HG03025 (cell line): ENCODE measurements around the gene MBD4.
"Not testable (repeated sequence)": the region's sequence is repeated elsewhere in the genome, so short reads cannot be mapped to it uniquely, and the experiment has no call there.

ENCODE experiments used
- ATAC-seq: cut with Tn5 transposase; IDR thresholded peaks from one replicate; pipeline ENCODE4 v1.9.1; 2021; ENCODE audit warnings: mild to moderate bottlenecking, moderate library complexity; ENCODE audit not compliant: unreplicated experiment, low FRiP score

MBD4 gene

DNA sequence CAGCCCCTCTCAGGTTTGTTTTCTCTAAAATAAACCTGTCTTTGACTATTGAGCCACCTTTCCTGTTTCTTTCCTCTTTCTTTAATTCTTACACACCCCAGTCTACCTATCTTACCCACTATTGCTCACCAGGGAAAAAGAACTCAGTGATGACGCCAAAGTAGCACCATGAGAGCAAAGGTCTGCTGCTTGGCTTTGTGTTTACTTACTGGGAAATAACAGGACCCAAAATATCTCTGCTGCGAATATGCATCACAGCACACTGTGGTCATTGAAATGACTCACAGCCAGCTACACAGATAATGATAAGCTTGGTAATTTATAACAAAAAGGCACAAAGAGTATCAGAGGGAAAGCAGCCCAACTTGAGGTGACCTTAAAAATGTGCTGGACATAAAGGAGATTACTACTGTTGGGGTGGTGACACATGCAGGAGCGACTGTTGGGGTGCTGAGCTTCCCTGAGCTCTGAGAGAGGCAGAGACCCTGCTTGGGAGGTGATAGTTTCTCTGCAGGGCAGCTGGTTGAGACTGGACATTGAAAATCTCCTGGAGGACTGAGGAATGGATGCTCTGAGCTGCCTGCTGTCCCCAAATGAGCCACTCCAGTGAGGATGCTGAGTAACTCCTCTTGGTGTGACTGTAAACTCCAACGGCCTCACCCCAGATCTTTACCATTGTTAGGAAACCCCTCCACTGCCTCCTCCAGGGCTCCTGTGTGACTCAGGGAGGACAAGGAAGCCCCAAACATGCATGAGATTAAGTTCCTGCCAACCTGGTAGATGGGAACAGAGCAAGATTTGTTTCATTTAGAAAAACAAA is 25.9 kb downstream of the MBD4 start:
- ATAC-seq: no peak

DNA sequence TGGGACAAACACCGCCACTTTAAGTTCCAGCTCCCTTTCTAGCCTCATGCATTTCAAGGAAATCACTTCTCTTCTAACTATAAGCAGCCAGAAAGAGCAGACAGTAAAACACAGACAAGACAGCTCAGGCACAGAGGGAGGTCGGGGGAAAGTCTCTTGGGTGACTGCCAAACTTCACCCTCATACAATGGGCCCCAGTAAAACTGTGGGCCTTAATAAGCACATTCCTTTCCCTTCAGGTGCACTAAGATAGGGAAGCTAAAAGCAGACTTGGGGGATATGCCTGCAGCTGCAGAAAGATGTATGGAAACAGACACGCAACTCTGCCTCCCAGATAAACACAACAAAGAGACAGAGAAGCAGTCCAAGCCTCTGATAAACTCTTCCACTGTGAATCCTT is 26.5 kb downstream of the MBD4 start:
- not testable (repeated sequence) for ATAC-seq

DNA sequence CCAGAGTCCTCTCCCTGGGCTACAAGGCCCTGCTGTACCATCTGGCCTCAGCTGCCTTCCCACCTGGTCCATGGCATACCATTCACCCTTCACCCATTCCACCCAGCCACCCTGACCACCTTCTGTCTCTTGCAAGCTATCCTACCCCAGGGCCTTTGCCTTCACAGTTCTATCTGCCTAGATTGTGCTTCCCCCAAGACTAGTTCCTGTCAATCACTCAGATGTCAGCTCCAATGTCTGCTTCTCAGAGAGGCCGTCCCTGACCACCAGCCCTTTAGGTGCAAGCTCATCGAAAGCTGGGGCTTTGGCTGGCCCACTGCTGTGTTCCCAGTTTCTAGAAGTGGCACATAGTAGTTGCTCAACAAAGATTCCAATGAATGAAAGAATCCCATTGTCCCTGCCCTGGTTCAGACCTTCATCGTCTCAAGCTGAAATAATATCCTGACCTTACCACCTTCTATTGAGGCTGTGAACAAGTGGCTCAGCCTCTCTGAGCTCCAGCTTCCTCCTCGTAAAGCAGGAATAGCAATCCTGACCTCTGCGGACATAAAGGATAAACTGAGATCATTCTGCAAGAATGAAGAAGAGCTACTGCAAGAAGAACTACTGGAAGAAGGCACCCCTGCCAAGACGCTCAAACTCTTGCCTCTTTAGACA is 27.1 kb downstream of the MBD4 start:
- ATAC-seq: no peak

DNA sequence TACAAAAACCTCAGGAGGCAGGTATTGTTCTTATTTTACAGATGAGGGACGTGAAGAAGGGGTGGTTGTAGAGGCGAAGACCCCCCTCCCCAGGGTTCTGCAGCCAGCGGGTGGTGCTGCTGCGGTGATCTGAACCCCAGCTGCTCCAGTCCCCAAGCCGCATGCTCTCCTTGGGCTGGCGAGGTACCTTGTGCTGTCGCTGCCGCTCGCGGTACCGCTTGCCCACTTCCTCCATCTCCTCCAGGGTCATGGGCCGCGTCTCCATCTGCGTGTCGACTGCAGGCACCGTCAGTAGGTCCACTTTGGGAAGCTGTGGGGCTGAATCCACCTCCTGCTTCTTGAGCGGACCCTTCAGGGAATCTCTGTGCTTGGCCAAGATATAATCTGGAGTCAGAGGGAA is 28.8 kb downstream of the MBD4 start:
- ATAC-seq: no peak

DNA sequence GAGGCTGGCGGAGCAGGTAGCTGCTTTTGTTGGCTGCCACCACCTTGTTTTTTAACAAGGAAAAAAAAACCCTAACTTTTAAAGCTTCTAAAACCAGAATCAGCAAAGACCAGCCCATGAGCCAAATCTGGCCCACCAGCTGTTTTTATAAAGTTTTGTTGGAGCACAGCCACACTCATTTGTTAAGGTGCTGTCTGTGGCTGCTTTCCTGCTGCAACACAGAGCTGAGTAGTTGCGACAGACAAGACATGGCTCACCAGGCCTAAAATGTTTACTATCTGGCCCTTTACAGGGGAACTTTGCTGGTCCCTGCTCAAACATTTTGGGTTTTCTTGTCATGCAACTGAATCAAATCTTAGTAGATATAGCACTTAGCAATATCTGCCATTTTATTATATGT is 30.2 kb downstream of the MBD4 start:
- ATAC-seq: no peak

DNA sequence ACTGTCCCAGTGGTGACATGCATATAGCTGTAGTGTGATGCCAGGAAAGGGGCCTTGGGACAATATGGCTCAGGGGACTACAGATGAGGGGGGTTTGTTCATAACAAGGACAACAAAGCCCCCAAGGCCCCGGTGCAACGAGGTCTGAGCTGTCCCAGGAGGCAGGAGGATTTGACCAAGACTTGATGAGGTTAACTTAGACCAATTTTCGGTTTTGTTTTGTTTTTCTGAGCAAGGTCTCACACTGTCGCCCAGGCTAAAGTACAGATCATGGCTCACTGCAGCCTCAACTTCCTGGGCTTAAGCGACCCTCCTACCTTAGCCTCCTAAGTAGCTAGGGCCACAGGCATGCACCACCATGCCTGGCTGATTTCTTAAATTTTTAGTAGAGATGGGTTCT is 35.1 kb downstream of the MBD4 start:
- no peak for ATAC-seq

DNA sequence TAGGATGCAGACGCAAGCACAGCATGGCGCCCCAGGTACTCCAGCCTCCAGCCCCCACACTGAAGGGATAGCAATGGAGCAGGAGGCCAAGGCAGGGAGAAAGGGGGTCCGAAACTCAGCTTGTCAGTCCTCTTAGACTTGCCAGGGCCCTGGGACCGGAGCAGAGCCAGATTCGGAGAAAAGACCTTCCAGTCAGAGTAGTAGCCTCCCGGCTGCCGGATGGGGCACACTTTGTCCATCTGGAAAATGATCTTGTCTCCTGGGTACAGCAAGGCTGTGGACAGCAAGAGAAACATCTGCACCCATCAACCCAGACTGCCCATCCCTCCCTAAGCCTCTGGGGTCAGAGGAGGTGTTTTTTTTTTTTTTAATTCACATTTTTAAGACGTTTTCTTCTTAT is 35.6 kb downstream of the MBD4 start:
- ATAC-seq: no peak

DNA sequence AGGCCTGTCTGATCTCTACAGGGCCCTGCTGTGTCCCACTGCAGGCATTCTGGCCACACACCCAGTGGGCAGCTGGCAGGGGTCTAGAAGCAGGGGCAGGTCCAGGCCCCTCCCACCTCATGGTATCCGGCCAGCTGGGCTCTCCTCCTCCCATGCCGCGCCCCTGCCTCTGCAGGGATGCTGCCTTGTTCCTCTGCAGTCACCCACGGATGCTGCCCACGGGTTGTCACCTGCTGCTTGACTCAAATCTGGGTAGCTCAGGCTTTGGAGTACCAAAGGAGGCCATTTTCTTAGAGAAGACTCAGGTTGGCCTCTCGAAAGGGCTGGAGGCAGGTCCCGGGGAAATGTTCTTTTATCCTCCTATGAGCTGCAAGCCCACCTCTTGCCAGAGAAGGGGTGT is 36.3 kb downstream of the MBD4 start:
- ATAC-seq: no peak

DNA sequence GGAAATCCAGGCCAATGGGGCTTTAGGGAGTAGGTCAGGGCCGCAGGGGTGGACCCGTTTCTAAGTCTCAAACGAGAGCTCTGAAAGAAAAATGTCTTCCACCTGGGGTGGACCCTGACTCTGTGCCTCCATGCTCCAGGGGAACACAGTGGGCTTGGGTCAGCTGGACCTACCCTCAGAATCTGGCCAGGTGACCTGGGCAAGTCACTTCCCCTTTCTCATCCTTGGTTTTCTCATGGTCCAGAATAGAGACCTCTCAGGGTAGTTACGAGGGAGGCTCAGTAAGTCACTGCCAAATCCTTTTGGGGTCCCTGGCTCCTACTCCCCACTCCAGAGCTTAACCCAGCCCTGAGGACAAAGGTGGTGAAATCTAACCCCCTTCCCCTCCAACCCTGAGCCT is 37.1 kb downstream of the MBD4 start:
- no peak for ATAC-seq

DNA sequence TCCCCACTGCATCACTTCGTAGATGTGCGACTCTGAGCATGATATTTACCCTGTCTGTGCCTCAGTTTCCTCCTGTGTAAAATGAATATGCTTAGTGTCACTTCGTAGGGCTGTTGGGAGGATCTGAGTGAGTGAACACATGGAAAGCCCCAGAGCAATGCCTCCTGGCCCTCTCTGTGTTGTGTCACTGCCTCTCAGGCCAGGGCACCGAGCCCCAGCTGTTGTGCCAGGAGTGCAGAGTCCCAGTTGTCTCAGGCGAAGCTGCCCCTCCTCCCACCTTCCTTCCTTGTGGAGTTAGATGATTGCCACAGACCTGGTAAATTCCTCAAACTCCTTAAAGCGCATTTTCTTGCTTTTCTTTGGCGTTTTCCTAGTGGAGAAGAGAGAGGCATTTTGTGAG is 37.5 kb downstream of the MBD4 start:
- no peak for ATAC-seq

DNA sequence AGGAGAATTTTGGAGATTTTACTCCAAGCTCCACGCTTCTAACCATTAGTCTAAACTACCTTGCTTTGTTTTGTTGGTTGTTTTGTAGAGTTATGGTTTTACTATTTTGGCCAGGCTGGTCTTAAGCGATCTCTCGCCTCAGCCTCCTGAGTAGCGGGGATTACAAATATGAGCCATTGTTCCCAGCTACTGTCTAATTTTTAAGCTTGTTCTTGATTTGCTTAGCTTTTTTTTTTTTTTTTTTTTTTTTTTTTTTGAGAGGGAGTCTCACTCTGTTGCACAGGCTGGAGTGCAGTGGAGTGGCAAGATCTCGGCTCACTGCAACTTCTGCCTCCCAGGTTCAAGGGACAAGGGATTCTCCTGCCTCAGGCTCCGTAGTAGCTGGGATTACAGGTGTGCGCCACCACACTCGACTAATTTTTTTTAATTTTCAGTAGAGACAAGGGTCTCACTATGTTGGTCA is 39.8 kb downstream of the MBD4 start:
- ATAC-seq: no peak

DNA sequence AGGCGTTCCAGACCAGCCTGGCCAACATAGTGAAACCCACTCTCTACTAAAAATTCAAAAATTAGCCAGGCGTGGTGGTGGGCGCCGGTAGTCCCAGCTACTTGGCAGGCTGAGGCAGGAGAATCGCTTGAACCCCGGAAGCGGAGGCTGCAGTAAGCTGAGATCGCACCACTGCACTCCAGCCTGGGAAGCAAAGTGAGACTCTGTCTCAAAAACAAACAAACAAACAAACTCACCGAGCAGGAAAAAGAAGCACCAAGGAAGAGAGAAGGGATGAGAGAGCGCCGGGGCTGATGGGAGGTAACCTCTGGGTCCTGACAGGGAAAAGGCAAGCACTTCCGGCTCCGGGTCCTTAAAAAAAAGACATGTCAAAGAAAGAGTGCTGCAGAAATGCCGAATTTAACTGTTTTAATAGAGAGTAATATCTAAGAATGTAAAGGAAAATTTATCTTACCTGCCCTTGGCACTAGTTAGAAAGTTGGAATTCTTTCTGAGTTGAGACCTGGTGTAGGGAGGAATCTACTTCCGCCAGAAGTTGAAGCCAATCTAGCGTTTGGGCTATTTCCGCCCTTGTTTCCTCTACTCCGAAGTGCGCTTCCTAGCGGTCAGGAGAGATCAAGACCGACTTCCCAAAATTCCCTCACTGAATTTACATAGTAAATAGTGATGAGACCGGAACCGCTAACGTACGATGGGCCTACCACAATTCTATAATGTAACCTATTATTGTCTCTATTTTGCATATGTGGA is 40.4 kb downstream of the MBD4 start:
- ATAC-seq: peak; percentile 62

DNA sequence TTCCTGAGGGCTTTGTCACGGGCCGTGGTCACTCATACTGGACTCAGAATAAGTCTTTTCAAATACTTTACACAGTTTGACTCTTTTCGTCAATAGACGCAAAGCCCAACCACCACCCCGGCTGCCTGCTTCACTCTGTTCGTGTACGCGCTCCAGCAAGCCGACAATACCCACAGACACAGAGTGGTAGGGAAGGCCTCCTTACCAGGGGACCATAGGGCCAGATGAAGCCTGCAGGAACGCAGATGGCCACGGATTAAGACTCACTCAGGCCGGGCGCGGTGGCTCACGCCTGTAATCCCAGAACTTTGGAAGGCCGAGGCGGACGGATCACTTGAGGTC is 41.0 kb downstream of the MBD4 start:
- ATAC-seq: peak; percentile 7

DNA sequence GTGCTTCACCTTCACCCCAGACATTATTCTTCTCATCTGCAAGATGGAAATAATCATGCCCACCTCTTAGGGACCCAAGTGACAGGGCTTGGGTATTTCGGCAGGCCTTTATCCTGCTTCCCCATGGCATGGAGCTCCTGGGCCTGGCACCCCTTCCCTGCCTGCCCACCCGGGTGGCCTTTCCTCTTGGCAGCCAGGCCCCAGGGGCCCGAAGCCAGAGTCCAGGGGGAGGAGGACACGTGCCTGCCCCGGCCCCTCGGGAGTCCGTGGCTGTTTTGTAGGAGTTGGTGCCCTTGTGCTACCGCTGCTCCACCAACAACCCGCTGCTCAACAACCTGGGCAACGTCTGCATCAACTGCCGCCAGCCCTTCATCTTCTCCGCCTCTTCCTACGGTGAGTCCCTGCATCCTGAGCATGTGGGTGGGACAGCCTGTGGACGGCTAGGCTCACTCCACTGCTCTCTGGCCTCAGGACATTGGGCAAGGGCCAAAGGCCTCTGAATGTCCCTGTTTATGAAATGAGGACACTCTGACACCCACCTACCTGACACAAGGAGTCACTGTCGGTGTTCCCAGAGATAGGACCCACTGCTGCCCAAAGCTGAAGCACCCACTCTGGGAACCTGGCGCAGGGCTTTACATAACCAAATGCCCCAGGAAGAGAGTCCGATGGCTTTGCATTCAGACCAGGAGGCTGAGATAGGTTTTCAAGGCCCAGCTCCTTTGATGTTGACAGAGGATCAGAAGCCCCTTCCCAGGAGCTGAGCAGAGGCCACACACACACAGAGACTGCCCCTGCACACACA is 45.8 kb downstream of the MBD4 start:
- ATAC-seq: not testable (repeated sequence)

DNA sequence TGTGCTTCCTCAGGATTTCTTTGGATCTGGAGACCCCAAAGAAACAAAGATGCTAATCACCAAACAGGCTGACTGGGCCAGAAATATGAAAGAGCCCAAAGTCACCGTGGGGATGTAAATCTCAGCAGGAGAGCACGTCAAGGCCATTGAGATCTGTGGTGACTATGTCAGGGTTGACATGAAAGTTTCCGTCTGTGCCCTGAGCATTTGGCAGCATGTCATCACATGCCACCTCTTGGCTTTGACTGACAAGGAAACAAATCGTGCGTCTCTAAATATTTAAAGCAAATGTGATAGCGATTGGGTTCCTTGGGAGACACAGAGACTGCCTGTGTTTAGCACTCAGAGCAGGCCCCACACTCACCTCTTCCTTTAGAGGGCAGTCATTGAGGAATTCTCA is 46.5 kb downstream of the MBD4 start:
- no peak for ATAC-seq

DNA sequence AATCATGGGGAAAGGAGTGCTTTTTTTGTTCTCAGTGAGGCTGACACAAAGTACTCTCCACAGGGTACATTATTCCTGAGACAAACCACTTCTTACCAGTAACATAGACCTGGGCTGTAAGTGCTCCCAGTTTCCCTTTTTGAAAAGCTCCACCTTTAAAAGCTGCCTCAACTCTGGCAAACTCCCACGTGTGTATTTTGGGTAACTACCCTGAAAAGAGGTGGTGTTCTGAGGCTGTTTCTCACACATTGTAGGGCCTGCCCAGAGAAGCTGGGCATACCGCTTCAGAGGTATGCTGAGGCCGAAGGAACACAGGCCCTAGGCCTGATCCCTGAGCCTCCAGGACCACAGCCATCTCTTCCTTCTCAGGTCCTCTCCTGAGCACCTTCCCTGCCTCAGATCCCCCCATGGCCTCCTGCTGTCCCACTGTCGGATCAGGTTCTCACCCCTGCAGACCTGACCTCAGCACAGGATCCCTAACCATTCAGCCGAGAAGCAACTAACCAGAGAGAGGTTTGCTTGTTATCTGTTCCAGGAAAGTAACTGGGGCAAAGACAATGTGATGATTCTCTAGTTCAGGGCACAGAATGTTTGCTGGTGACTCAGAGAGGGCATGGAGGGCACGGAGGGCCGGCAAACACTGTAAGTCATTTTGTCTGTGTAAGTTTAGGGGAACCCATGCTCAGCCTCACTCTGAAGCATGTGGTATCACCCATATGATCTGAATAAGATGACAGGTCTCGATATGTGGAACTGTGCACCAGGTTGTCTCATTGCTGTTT is 47.5 kb downstream of the MBD4 start:
- not testable (repeated sequence) for ATAC-seq

DNA sequence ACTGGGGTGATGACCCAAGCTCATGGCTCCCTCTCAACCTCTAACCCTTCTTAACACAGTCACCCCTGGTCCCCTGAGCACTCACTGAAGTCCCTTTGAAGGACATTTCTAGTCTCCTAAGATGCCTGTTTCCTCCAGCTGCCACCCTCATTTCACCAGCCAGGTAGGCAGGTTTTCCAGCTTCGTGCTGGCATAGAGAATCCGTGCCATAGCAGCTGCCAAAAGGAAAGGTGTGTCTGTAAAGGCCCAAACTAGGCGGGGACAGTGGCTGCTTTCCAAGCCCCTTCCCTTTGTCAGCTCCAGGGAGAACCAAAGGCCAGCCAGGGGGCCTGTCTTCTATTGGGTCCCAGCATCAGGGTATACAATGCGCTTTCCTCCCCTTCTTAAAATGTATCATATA is 48.2 kb downstream of the MBD4 start:
- ATAC-seq: not testable (repeated sequence)

DNA sequence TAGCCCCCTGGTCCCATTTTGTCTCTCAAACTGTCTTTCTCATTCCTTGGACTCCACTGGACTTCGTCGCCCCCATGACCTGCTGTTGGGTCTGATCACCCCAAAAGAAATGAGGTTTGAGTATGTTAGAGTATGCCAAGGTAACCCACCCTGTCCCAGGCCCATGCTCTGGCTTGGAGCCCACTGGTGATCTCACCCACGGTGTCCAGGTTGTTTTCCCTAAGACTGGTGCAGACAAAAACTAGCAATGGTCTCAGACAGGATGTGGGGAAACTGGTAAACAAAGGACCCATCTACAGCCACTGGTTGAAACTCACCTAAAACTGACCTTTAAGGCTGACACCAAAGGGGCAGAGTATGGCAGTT is 50.2 kb downstream of the MBD4 start:
- ATAC-seq: no peak

DNA sequence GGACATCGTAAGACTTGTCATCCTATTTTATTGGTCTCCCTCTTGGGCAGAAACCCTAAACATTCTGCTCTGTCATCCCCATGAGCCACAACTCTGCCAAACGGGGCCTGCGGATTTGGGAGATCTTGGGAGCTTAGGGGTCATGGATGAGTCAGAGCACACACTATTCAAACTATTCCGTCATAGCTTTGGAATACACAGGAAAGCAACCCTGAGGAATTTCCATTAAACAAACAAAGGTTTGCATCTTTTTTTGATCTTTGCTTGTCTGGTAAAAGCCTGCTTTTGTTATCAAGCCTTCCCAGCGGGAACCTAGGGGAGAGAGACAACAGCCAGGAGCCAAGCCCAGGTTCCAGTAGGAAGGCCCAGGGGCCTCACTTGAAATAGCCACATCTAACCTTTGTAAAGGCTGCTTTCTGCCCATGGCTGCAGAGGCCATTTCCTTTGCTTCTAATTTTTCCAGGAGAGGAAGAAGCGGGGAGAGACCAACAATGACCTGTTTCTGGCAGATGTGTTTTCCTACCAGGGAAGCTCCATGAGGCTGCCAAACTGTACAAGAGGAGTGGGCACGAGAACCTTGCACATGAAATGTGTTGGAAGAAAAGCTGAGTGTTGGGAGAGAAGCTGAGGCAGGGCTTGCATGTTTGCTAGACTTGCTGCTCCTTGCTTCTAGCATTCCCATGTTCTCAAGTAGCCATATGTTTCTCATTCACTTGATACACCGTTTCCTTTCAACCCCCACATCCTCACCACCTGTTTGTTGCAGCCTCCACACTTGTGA is 50.8 kb downstream of the MBD4 start:
- ATAC-seq: not testable (repeated sequence)
